ENCODE results near the gene PBXIP1.

GRCh38 chr1:154940213-154940560 lies 15.7 kb downstream of the PBXIP1 start:
- TF ChIP-seq ZFX (IDR thresholded peaks at IDR 0.05; ENCODE audit: borderline replicate concordance): no peak
- TF ChIP-seq CTCF (IDR thresholded peaks at IDR 0.05): no peak

Measured in 22Rv1 (cell line).